HepG2 (cell line): Measurements from ENCODE around the gene HDAC10. TPM values are rescaled to one million over a fixed set of nuclear protein-coding genes. Genes with fewer than 3 reads are reported as not detected.

ENCODE experiments used
- CENPX ChIP-seq: sonication (generic); formaldehyde crosslinking; IDR thresholded peaks from 2 replicates; pipeline ENCODE4 v1.9.0; 2021; ENCODE audit warnings: mild to moderate bottlenecking, missing genetic modification reagents, moderate library complexity
- EP300 ChIP-seq, 3 experiments: sonication (generic) in 1 of 3; formaldehyde crosslinking in 1 of 3; IDR thresholded peaks; 2 replicates each; pipeline versions ENCODE4 v1.5.1 to v1.6.1; 2011 to 2020; ENCODE audit warnings: low read depth in 2 of 3, low read length in 2 of 3, borderline replicate concordance in 1 of 3, improper control_type of control experiment in 1 of 3, mild to moderate bottlenecking in 1 of 3, missing genetic modification reagents in 1 of 3, moderate library complexity in 1 of 3
- FOXC1 ChIP-seq: sonication (generic); formaldehyde crosslinking; IDR thresholded peaks from 2 replicates; pipeline ENCODE4 v1.8.0; 2022; ENCODE audit warnings: mild to moderate bottlenecking, missing genetic modification reagents, borderline replicate concordance
- POLR2A ChIP-seq, 2 experiments: IDR thresholded peaks; 2 replicates each; pipeline ENCODE4 v1.6.1; 2011; ENCODE audit warnings: low read depth in 2 of 2, low read length in 2 of 2, mild to moderate bottlenecking in 1 of 2, moderate library complexity in 1 of 2; ENCODE audit not compliant: insufficient read depth in 1 of 2
- SPEN ChIP-seq: sonication (generic); formaldehyde crosslinking; IDR thresholded peaks from 2 replicates; pipeline ENCODE4 v1.5.1; 2020; ENCODE audit warnings: low read depth, mild to moderate bottlenecking, missing genetic modification reagents
- ZC3H13 ChIP-seq: sonication (generic); formaldehyde crosslinking; IDR thresholded peaks from 2 replicates; pipeline ENCODE4 v1.8.1; 2023; ENCODE audit warnings: mild to moderate bottlenecking, missing genetic modification reagents, moderate library complexity
- polyA plus RNA-seq, 8 experiments: library from polyadenylated mRNA; depleted of rRNA in 3 of 8; stranded (reverse) in 7 of 8; unstranded in 1 of 8; fragments of >200 nt; fragmentation: Illumina TruSeq in 4 of 8; extraction: Trizol in 4 of 8; gene quantifications; 2 replicates each; pipeline versions ENCODE4 v1.2.1 to v1.2.3, GENCODE V29; 2011 to 2016; ENCODE audit warnings: low read depth in 4 of 8, missing spikeins in 1 of 8, mixed read lengths in 1 of 8; ENCODE audit not compliant: insufficient read depth in 1 of 8
- total RNA-seq, 5 experiments: library from RNA; depleted of rRNA; stranded (reverse); fragments of >200 nt; fragmentation: Illumina TruSeq; extraction: Trizol; gene quantifications; 2 replicates each; pipeline ENCODE4 v1.2.3, GENCODE V29; 2016; ENCODE audit warnings: low read depth in 1 of 5
- TF ChIP-seq, protein P1 (sequence below): sonication (generic); formaldehyde crosslinking; IDR thresholded peaks from 2 replicates; pipeline ENCODE4 v1.5.1; 2020; ENCODE audit warnings: missing genetic modification reagents, mild to moderate bottlenecking, borderline replicate concordance
- TF ChIP-seq, protein P2 (sequence below): sonication (generic); formaldehyde crosslinking; IDR thresholded peaks from 2 replicates; pipeline ENCODE4 v1.9.0; 2021; ENCODE audit warnings: missing genetic modification reagents, borderline replicate concordance

Gene HDAC10
- total and polyA plus RNA-seq, 2 of the 13 experiments (the other 11 are each of a cell fraction or from before 2014, with no cell fraction given), result 13.9 to 14.9 TPM

GRCh38 chr22:50245214-50246072, 5.6 kb downstream of the HDAC10 start (continued):
- TF ChIP-seq EP300 (IDR thresholded peaks at IDR 0.05; ENCODE audit: low read depth in 2 of 2, low read length in 2 of 2), result no peak
- TF ChIP-seq EP300 (CRISPR knock-in tag; IDR thresholded peaks at IDR 0.05; ENCODE audit: borderline replicate concordance), result no peak
- no peak for TF ChIP-seq FOXC1 (CRISPR knock-in tag)
- TF ChIP-seq, protein P1, sequence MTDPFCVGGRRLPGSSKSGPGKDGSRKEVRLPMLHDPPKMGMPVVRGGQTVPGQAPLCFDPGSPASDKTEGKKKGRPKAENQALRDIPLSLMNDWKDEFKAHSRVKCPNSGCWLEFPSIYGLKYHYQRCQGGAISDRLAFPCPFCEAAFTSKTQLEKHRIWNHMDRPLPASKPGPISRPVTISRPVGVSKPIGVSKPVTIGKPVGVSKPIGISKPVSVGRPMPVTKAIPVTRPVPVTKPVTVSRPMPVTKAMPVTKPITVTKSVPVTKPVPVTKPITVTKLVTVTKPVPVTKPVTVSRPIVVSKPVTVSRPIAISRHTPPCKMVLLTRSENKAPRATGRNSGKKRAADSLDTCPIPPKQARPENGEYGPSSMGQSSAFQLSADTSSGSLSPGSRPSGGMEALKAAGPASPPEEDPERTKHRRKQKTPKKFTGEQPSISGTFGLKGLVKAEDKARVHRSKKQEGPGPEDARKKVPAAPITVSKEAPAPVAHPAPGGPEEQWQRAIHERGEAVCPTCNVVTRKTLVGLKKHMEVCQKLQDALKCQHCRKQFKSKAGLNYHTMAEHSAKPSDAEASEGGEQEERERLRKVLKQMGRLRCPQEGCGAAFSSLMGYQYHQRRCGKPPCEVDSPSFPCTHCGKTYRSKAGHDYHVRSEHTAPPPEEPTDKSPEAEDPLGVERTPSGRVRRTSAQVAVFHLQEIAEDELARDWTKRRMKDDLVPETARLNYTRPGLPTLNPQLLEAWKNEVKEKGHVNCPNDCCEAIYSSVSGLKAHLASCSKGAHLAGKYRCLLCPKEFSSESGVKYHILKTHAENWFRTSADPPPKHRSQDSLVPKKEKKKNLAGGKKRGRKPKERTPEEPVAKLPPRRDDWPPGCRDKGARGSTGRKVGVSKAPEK, result 0 out of 2 replicates have a peak, but pooled peaks have one; percentile 9
- TF ChIP-seq POLR2A (IDR thresholded peaks at IDR 0.05; ENCODE audit: insufficient read depth in 1 of 2, low read depth in 2 of 2, low read length in 2 of 2), result 0 out of 4 replicates have a peak, but pooled peaks of 1 of the 2 experiments have one; percentile 6
- no peak for TF ChIP-seq CENPX (CRISPR knock-in tag)
- TF ChIP-seq SPEN, result no peak
- TF ChIP-seq ZC3H13 (CRISPR knock-in tag), result 0 out of 2 replicates have a peak, but pooled peaks have one; percentile 17
- TF ChIP-seq, protein P2, sequence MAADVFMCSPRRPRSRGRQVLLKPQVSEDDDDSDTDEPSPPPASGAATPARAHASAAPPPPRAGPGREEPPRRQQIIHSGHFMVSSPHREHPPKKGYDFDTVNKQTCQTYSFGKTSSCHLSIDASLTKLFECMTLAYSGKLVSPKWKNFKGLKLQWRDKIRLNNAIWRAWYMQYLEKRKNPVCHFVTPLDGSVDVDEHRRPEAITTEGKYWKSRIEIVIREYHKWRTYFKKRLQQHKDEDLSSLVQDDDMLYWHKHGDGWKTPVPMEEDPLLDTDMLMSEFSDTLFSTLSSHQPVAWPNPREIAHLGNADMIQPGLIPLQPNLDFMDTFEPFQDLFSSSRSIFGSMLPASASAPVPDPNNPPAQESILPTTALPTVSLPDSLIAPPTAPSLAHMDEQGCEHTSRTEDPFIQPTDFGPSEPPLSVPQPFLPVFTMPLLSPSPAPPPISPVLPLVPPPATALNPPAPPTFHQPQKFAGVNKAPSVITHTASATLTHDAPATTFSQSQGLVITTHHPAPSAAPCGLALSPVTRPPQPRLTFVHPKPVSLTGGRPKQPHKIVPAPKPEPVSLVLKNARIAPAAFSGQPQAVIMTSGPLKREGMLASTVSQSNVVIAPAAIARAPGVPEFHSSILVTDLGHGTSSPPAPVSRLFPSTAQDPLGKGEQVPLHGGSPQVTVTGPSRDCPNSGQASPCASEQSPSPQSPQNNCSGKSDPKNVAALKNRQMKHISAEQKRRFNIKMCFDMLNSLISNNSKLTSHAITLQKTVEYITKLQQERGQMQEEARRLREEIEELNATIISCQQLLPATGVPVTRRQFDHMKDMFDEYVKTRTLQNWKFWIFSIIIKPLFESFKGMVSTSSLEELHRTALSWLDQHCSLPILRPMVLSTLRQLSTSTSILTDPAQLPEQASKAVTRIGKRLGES (CRISPR knock-in tag), result no peak
